ENCODE results near the gene NHLRC1. TPM values are rescaled to one million over a fixed set of nuclear protein-coding genes. Genes with fewer than 3 reads are reported as not detected.

The NHLRC1 gene
- total RNA-seq, 4 donors from 2014 or later, result 3.5 to 7.9 (median 6.0) TPM

DNA sequence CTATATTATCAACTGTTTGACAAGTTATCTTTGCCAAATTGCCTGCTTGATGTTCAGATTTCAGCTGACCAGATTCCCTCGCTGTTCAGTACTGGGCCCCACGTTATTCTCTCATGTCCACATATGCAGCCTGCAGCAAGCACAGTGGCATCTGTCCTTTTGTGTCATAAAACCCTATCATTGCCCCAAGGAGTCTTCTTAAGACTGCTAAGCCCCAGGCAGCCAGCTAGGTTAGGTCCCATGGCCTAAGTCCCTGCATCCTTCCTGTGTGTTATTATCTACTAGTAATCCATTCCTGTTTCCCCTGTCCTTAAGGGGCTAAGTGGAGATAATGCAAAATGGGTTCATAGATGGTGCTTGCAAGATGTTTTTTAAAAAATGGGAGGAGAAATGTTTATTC lies 39.9 kb upstream of the NHLRC1 start:
- no peak for DNase-seq (ENCODE audit: low spot score in 2 of 2)
- H3K4me3 ChIP-seq, result no peak overlapping the region
- 94% methylated on average over 2 of the region's 2 CpGs for WGBS
- TF ChIP-seq EP300 (IDR thresholded peaks at IDR 0.05), result no peak
- no peak for TF ChIP-seq POLR2A (IDR thresholded peaks at IDR 0.05)
- TF ChIP-seq POLR2AphosphoS5 (IDR thresholded peaks at IDR 0.05), result no peak
- TF ChIP-seq, protein P1, sequence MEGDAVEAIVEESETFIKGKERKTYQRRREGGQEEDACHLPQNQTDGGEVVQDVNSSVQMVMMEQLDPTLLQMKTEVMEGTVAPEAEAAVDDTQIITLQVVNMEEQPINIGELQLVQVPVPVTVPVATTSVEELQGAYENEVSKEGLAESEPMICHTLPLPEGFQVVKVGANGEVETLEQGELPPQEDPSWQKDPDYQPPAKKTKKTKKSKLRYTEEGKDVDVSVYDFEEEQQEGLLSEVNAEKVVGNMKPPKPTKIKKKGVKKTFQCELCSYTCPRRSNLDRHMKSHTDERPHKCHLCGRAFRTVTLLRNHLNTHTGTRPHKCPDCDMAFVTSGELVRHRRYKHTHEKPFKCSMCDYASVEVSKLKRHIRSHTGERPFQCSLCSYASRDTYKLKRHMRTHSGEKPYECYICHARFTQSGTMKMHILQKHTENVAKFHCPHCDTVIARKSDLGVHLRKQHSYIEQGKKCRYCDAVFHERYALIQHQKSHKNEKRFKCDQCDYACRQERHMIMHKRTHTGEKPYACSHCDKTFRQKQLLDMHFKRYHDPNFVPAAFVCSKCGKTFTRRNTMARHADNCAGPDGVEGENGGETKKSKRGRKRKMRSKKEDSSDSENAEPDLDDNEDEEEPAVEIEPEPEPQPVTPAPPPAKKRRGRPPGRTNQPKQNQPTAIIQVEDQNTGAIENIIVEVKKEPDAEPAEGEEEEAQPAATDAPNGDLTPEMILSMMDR (IDR thresholded peaks at IDR 0.05), result no peak
- peaks cover 51% of the 10 kb centered on the region for H3K36me3 ChIP-seq
- H3K27me3 ChIP-seq, result no peaks in the 10 kb centered on the region
- H3K4me1 ChIP-seq, result peaks cover 3% of the 10 kb centered on the region
- H3K9me3 ChIP-seq, result no peaks in the 10 kb centered on the region
- H3K27ac ChIP-seq, result no peak overlapping the region

DNA sequence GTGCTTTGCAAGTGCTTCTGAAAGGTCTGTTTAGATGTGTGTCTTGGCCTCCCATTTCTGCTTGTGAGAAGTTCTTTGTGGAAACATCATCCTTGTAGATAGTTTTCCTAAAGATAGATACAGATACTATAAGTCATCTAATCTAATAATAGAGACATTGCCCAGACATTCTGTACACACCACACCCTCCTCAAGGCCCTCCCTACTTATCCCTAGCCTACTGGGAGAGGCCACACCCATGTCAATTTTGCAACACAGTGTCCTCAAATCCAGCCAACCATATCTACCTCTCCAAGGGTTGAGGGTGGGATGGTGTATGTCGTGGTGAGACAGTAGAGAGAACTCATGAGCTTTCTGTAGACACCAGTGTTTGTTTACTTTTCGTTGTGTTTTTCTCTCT lies 39.0 kb upstream of the NHLRC1 start:
- H3K27ac ChIP-seq, result no peak overlapping the region
- TF ChIP-seq EP300 (IDR thresholded peaks at IDR 0.05) (no peak), POLR2AphosphoS5 (IDR thresholded peaks at IDR 0.05) (no peak)
- H3K36me3 ChIP-seq, result peaks cover 46% of the 10 kb centered on the region

DNA sequence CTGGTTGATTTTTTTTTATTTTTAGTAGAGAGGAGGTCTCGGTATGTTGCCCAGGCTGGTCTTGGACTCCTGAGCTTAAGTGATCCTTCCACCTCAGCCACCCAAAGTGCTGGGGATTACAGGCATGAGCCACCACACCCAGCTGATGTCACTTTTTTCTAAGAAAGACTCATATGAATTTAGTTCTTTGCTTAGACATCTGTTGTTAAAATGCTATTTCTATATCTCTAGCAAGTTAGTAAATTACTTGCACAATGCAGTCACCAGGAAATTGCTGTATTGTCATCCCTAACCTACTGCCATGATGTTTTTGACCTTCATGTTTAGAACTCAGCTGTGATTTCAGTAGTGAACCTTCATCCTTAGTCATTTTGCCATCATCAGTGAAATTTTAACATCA lies 38.4 kb upstream of the NHLRC1 start:
- Histone ChIP-seq H3K4me3 (no peak overlapping the region), H3K4me1 (peaks cover 11% of the 10 kb centered on the region), H3K9me3 (no peaks in the 10 kb centered on the region), H3K27me3 (no peaks in the 10 kb centered on the region), H3K27ac (no peak overlapping the region), H3K36me3 (peaks cover 42% of the 10 kb centered on the region)
- TF ChIP-seq POLR2A (IDR thresholded peaks at IDR 0.05) (no peak), POLR2AphosphoS5 (IDR thresholded peaks at IDR 0.05) (no peak), EP300 (IDR thresholded peaks at IDR 0.05) (no peak)
- TF ChIP-seq, protein P1 (IDR thresholded peaks at IDR 0.05), result no peak
- DNase-seq (ENCODE audit: low spot score in 2 of 2), result no peak
- WGBS, result 53% methylated on average over 1 of the region's 1 CpG

More for the DNA sequence above, 39.0 kb upstream of the NHLRC1 start:
- DNase-seq (ENCODE audit: low spot score in 2 of 2), result no peak
- Histone ChIP-seq H3K4me3 (no peak overlapping the region), H3K4me1 (peaks cover 5% of the 10 kb centered on the region), H3K9me3 (no peaks in the 10 kb centered on the region), H3K27me3 (no peaks in the 10 kb centered on the region)
- 83% methylated on average over 2 of the region's 2 CpGs for WGBS

DNA sequence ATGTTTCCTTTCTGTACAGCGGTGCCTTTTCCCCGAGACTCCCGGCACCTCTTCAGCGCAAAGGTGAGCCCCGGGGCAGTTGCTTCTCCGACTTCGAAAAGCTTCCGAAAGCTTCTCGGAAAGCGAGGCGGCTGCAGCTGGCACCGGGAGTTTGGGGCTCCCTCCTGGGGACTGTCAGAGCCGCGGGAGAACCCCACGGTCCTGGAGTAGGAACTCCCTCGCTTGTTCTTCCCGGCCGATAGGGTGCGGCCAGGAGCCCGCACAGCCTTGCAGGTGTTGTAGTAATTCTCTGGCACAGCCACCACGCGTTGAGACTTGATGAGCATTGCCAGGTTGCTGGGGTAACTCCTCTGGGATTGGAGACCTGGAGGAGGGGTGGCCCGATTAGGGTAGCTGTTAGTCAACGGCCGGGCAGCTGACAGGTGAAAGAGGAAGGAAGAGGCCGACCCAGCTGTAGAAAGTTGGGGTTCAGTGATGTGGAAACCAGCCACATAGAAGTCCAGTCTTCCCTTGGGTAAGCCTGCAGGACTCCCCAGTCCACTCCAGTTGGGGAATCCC lies 33.5 kb upstream of the NHLRC1 start:
- no peaks in the 10 kb centered on the region for H3K36me3 ChIP-seq
- peak overlapping the region; percentile 95 for H3K27ac ChIP-seq
- no peaks in the 10 kb centered on the region for H3K27me3 ChIP-seq
- DNase-seq (ENCODE audit: low spot score in 2 of 2), result peak; percentile 84
- peaks cover 22% of the 10 kb centered on the region for H3K4me1 ChIP-seq
- peak overlapping the region; percentile 99 for H3K4me3 ChIP-seq
- TF ChIP-seq POLR2AphosphoS5 (IDR thresholded peaks at IDR 0.05), result no peak
- TF ChIP-seq, protein P1 (IDR thresholded peaks at IDR 0.05), result peak in 1 of 2 donors; percentile 9
- no peak for TF ChIP-seq EP300 (IDR thresholded peaks at IDR 0.05)
- no peaks in the 10 kb centered on the region for H3K9me3 ChIP-seq
- 6% methylated on average over 16 of the region's 26 CpGs for WGBS

DNA sequence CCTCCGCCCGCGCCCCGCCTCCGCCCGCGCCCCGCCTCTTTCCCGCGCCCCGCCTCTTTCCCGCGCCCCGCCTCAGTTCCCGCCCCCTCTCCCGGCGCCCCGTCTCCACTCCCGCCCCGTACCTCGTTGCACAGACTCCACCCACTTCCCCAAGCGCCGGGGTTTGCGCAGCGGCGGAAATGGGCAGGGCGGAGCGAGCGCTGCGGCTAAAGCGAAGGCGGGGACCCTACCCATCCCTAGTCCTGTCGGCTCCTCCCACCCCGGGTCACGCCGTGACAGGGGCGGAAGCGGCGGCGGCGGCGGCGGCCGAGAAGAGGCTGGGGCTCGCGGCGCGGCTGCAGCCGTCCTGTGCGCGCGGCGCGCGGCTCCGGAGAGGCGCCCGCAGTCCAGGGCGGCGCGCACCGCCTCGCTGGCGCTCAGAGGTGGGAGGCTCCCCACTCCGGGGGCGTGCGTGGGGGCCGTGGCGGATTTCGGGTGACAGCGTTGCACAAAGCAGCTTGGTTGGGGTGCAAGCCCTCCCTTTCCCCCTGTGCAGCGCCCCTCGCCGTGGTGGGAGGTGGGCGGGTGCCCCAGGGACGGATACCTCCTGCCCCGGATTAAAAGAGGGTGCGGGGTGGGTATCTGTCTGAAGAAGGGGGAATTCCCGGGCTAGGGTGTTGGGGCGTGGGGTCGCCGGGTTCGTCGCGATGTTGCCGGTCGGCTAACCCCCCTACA lies 32.8 kb upstream of the NHLRC1 start, which contains the start of gene KDM1B:
Gene KDM1B, plus strand, starts transcription at position 273 of the 714 bp plus-strand sequence. CDS start 4,474 bp downstream, outside the sequence.
- Histone ChIP-seq H3K27me3 (no peaks in the 10 kb centered on the region), H3K36me3 (no peaks in the 10 kb centered on the region), H3K4me1 (peaks cover 22% of the 10 kb centered on the region), H3K27ac (peak within 1 kb of the TSS; percentile 95), H3K9me3 (no peaks in the 10 kb centered on the region), H3K4me3 (peak within 1 kb of the TSS; percentile 99)
- peak; percentile 99 for DNase-seq (ENCODE audit: low spot score in 2 of 2)
- TF ChIP-seq, protein P1 (IDR thresholded peaks at IDR 0.05), result no peak
- TF ChIP-seq POLR2A (IDR thresholded peaks at IDR 0.05) (peak; percentile 65 to 70), POLR2AphosphoS5 (IDR thresholded peaks at IDR 0.05) (peak in 2 of 3 donors; percentile 11 to 19), EP300 (IDR thresholded peaks at IDR 0.05) (no peak)
- WGBS, result 0% methylated on average over 11 of the region's 87 CpGs

All from suprapubic skin (tissue), 4 donors.